HL-60 (cell line): ENCODE measurements around the gene TMEM245.

Experiments used
- DNase-seq, 2 experiments: peaks; one replicate each; pipeline ENCODE4 v3.0.0-alpha.2; 2010 to 2020; ENCODE audit warnings: low read depth in 1 of 2, low spot score in 1 of 2
- H3K27ac ChIP-seq: fragments of 250-450 bp; sonication (Bioruptor Pico); replicated peaks from 2 replicates; pipeline ENCODE4 v1.5.1; 2020; ENCODE audit warnings: mild to moderate bottlenecking, moderate library complexity
- H3K27me3 ChIP-seq: fragments of 250-450 bp; sonication (Bioruptor Pico); 2 replicates; pipeline ENCODE4 v1.5.1; 2021; ENCODE audit warnings: mild to moderate bottlenecking, moderate library complexity; ENCODE audit not compliant: insufficient read depth, poor library complexity, severe bottlenecking
- H3K4me3 ChIP-seq: replicated peaks from 2 replicates; pipeline ENCODE4 v1.5.1; 2011; ENCODE audit warnings: mild to moderate bottlenecking, control low read depth, low read length; ENCODE audit not compliant: insufficient read depth
- CTCF ChIP-seq: IDR thresholded peaks from one replicate; pipeline ENCODE4 v1.5.1; 2011; ENCODE audit warnings: low read length, control low read depth, inconsistent platforms; ENCODE audit not compliant: insufficient read depth
- GABPA ChIP-seq: IDR thresholded peaks from 2 replicates; pipeline ENCODE4 v1.6.1; 2012; ENCODE audit warnings: low read depth
- POLR2AphosphoS5 ChIP-seq: IDR thresholded peaks from 2 replicates; pipeline ENCODE4 v1.6.1; 2012; ENCODE audit warnings: low read depth
- REST ChIP-seq: IDR thresholded peaks from 2 replicates; pipeline ENCODE4 v1.6.1; 2012; ENCODE audit warnings: low read depth; ENCODE audit not compliant: insufficient replicate concordance
- SPI1 ChIP-seq: IDR thresholded peaks from 2 replicates; pipeline ENCODE4 v1.6.1; 2012; ENCODE audit warnings: low read depth, mild to moderate bottlenecking, borderline replicate concordance

The TMEM245 gene

GRCh38 chr9:109068764-109069163 lies 51.0 kb downstream of the TMEM245 start:
- DNase-seq: no peak
- H3K27ac ChIP-seq: no peak overlapping the region

GRCh38 chr9:109064963-109065702 lies 54.6 kb downstream of the TMEM245 start:
- Histone ChIP-seq H3K27ac (no peak overlapping the region), H3K27me3 (no peaks in the 10 kb centered on the region), H3K4me3 (no peak overlapping the region)
- DNase-seq: no peak
- no peak for TF ChIP-seq POLR2AphosphoS5
- TF ChIP-seq REST: no peak
- no peak for TF ChIP-seq CTCF
- no peak for TF ChIP-seq GABPA
- no peak for TF ChIP-seq SPI1

More at GRCh38 chr9:109068764-109069163, 51.0 kb downstream of the TMEM245 start:
- TF ChIP-seq GABPA (no peak), CTCF (no peak), SPI1 (no peak), REST (no peak), POLR2AphosphoS5 (no peak)
- Histone ChIP-seq H3K4me3 (no peak overlapping the region), H3K27me3 (no peaks in the 10 kb centered on the region)

- no peak overlapping the region for H3K4me3 ChIP-seq
- H3K27me3 ChIP-seq: no peaks in the 10 kb centered on the region
- no peak for DNase-seq
- TF ChIP-seq CTCF: no peak
- TF ChIP-seq POLR2AphosphoS5: no peak
- TF ChIP-seq GABPA: no peak
- TF ChIP-seq SPI1: no peak
- TF ChIP-seq REST: no peak
- H3K27ac ChIP-seq: no peak overlapping the region
These were observed 56.0 kb downstream of the TMEM245 start for GRCh38 chr9:109063760-109064159.
